Bronchial epithelial cell (primary cell): ENCODE data around the gene LRRN4. TPM values are rescaled to one million over a fixed set of nuclear protein-coding genes. Genes with fewer than 3 reads are reported as not detected.

Experiments used
- DNase-seq: peaks from one replicate; pipeline ENCODE4 v3.0.0-alpha.2; 2010; ENCODE audit warnings: low read depth
- FAIRE-seq: peaks from 2 replicates; lab custom pipeline; 2011; peaks lifted over from hg19 to GRCh38; lab: Jason Lieb, UNC
- H3K27me3 ChIP-seq: 2 replicates; pipeline ENCODE4 v1.5.1; 2011; ENCODE audit warnings: low read length; ENCODE audit not compliant: control insufficient read depth, insufficient read depth
- H3K36me3 ChIP-seq: 2 replicates; pipeline ENCODE4 v1.5.1; 2011; ENCODE audit warnings: low read length; ENCODE audit not compliant: control insufficient read depth, insufficient read depth
- H3K4me3 ChIP-seq: 2 replicates; pipeline ENCODE4 v1.5.1; 2011; ENCODE audit warnings: mild to moderate bottlenecking, low read depth, low read length, control low read depth
- CTCF ChIP-seq: IDR thresholded peaks from 2 replicates; pipeline ENCODE4 v1.5.1; 2011; ENCODE audit warnings: mild to moderate bottlenecking, moderate library complexity, low read length, control low read depth, inconsistent platforms; ENCODE audit not compliant: insufficient read depth, severe bottlenecking
- total RNA-seq: library from RNA; depleted of rRNA; stranded (reverse); fragments of >200 nt; gene quantifications from 2 replicates; pipeline ENCODE4 v1.2.1, GENCODE V29; 2014

Gene LRRN4
- total RNA-seq, 1 donor from 2014 or later, result not detected

GRCh38 chr20:6000871-6001270 lies 53.0 kb downstream of the LRRN4 start:
- TF ChIP-seq CTCF, result no peak
- DNase-seq (no peak), FAIRE-seq (peak; percentile 93)
- Histone ChIP-seq H3K4me3 (no peak overlapping the region), H3K36me3 (no peaks in the 10 kb centered on the region), H3K27me3 (no peaks in the 10 kb centered on the region)

- no peak for TF ChIP-seq CTCF
- no peaks in the 10 kb centered on the region for H3K27me3 ChIP-seq
- no peak for DNase-seq
- H3K36me3 ChIP-seq, result peaks cover 3% of the 10 kb centered on the region
- H3K4me3 ChIP-seq, result no peak overlapping the region
- no peak for FAIRE-seq
Measured at GRCh38 chr20:5999783-6000182, 54.1 kb downstream of the LRRN4 start.

GRCh38 chr20:5996765-5997164 lies 57.1 kb downstream of the LRRN4 start:
- no peaks in the 10 kb centered on the region for H3K27me3 ChIP-seq
- FAIRE-seq, result peak; percentile 13
- DNase-seq, result no peak
- peaks cover 3% of the 10 kb centered on the region for H3K36me3 ChIP-seq
- no peak overlapping the region for H3K4me3 ChIP-seq
- no peak for TF ChIP-seq CTCF

GRCh38 chr20:5991623-5992441 lies 62.0 kb downstream of the LRRN4 start:
- no peak for TF ChIP-seq CTCF
- no peak for DNase-seq
- no peak overlapping the region for H3K4me3 ChIP-seq
- FAIRE-seq, result no peak
- H3K27me3 ChIP-seq, result no peaks in the 10 kb centered on the region
- H3K36me3 ChIP-seq, result peaks cover 3% of the 10 kb centered on the region

GRCh38 chr20:5990946-5991345 lies 62.9 kb downstream of the LRRN4 start:
- DNase-seq (no peak), FAIRE-seq (no peak)
- peaks cover 3% of the 10 kb centered on the region for H3K36me3 ChIP-seq
- H3K27me3 ChIP-seq, result no peaks in the 10 kb centered on the region
- no peak overlapping the region for H3K4me3 ChIP-seq
- no peak for TF ChIP-seq CTCF

Other genes starting within 250 kb of the LRRN4 start
- under 0.01 TPM in 1 of 2 replicates, not detected in the other for gene CHGB, start 142.6 kb downstream of the LRRN4 start, total RNA-seq
- 15.8 and 18.4 TPM in 2 replicates for gene TRMT6, start 103.5 kb downstream of the LRRN4 start, total RNA-seq
- 2.1 and 2.2 TPM in 2 replicates for gene MCM8, start 103.4 kb downstream of the LRRN4 start, total RNA-seq
- gene CRLS1, start 47.9 kb downstream of the LRRN4 start, total RNA-seq, result 21.9 and 38.4 TPM in 2 replicates
- 26.6 and 60.6 TPM in 2 replicates for gene FERMT1, start 69.0 kb upstream of the LRRN4 start, total RNA-seq